Measurements from ENCODE around the gene PRKAG3.

- TF ChIP-seq EZH2 (IDR thresholded peaks at IDR 0.05; ENCODE audit: insufficient read depth, poor library complexity, severe bottlenecking) (no peak), EZH2phosphoT487 (IDR thresholded peaks at IDR 0.05; ENCODE audit: insufficient read depth, low read depth) (no peak)
These were observed 48.1 kb upstream of the PRKAG3 start for GRCh38 chr2:218879776-218880101.
